GM18502 (cell line): Measurements from ENCODE around the gene NFIB.

Experiments used
- ATAC-seq: cut with Tn5 transposase; IDR thresholded peaks from one replicate; pipeline ENCODE4 v1.9.1; 2021; ENCODE audit warnings: mild to moderate bottlenecking; ENCODE audit not compliant: unreplicated experiment, poor library complexity

NFIB gene

GRCh38 chr9:14221558-14221957 lies 92.4 kb downstream of the NFIB start:
- no peak for ATAC-seq

GRCh38 chr9:14221119-14221518 lies 92.8 kb downstream of the NFIB start:
- ATAC-seq = no peak

- ATAC-seq = no peak
These were observed 93.7 kb downstream of the NFIB start for GRCh38 chr9:14220256-14220655.

- no peak for ATAC-seq
These were observed 94.1 kb downstream of the NFIB start for GRCh38 chr9:14219850-14220249.

- ATAC-seq = no peak
These were observed 95.7 kb downstream of the NFIB start for GRCh38 chr9:14218253-14218652.

GRCh38 chr9:14216612-14217194 lies 97.2 kb downstream of the NFIB start:
- no peak for ATAC-seq

GRCh38 chr9:14215614-14216013 lies 98.3 kb downstream of the NFIB start:
- no peak for ATAC-seq

GRCh38 chr9:14214693-14215092 lies 99.2 kb downstream of the NFIB start:
- ATAC-seq = no peak

GRCh38 chr9:14214065-14214684 lies 99.8 kb downstream of the NFIB start:
- ATAC-seq = no peak

GRCh38 chr9:14213504-14213903 lies 100.4 kb downstream of the NFIB start:
- ATAC-seq = no peak

- no peak for ATAC-seq
These were observed 101.1 kb downstream of the NFIB start for GRCh38 chr9:14212697-14213420.

- no peak for ATAC-seq
These were observed 101.9 kb downstream of the NFIB start for GRCh38 chr9:14212077-14212476.

- ATAC-seq = no peak
These were observed 102.4 kb downstream of the NFIB start for GRCh38 chr9:14211564-14211963.

- no peak for ATAC-seq
These were observed 103.5 kb downstream of the NFIB start for GRCh38 chr9:14210428-14210827.

- ATAC-seq = no peak
These were observed 104.3 kb downstream of the NFIB start for GRCh38 chr9:14209399-14210345.

GRCh38 chr9:14207352-14207995 lies 106.5 kb downstream of the NFIB start:
- ATAC-seq = no peak

GRCh38 chr9:14205463-14205862 lies 108.5 kb downstream of the NFIB start:
- no peak for ATAC-seq

- ATAC-seq = no peak
These were observed 110.4 kb downstream of the NFIB start for GRCh38 chr9:14203356-14204056.

- ATAC-seq = no peak
These were observed 115.0 kb downstream of the NFIB start for GRCh38 chr9:14198841-14199455.
